HepG2 (cell line): ENCODE data around the gene PAX4. TPM values are rescaled to one million over a fixed set of nuclear protein-coding genes. Genes with fewer than 3 reads are reported as not detected.

Experiments used
- ATAC-seq: fragments of 200-7000 bp; cut with Tn5 transposase; 3 replicates; pipeline ENCODE4 v1.9.1; 2020; ENCODE audit warnings: mild to moderate bottlenecking, moderate library complexity
- BruUV-seq: library from RNA; stranded (reverse); fragments of 400-500 nt; replicated peaks from 2 replicates; lab custom pipeline; 2021; lab: Mats Ljungman, UMichigan
- CTCF ChIA-PET: fragments of 300-600 bp; formaldehyde crosslinking; extraction: SDS; loops from one replicate; lab custom pipeline; 2021; ENCODE audit warnings: low total read pairs, inconsistent platforms, low intra/inter-chr PET ratio; lab: Yijun Ruan, JAX
- POLR2A ChIA-PET: fragments of 350-600 bp; sonication (Branson Sonifier 250); formaldehyde crosslinking; loops from one replicate; lab custom pipeline; 2020; ENCODE audit warnings: antibody characterized with exemption, inconsistent platforms; lab: Yijun Ruan, JAX
- DNase-seq: peaks from one replicate; pipeline ENCODE4 v3.0.0-alpha.2; 2015; ENCODE audit warnings: low spot score
- FAIRE-seq: peaks from 3 replicates; lab custom pipeline; 2011; peaks lifted over from hg19 to GRCh38; lab: Jason Lieb, UNC
- H2AFZ ChIP-seq: one replicate; pipeline ENCODE4 v1.6.1; 2011; ENCODE audit warnings: low read length, inconsistent platforms
- H3K27ac ChIP-seq: fragments of 300-600 bp; 3 replicates; pipeline ENCODE4 v1.8.0; 2011; ENCODE audit warnings: mixed run types, mild to moderate bottlenecking, mixed read lengths, low read length, inconsistent platforms; ENCODE audit not compliant: insufficient read depth; ENCODE audit errors: extremely low read length
- H3K27me3 ChIP-seq, 2 experiments: fragments of 200-600 bp in 1 of 2; 2 replicates in 1 of 2; 3 replicates in 1 of 2; pipeline versions ENCODE4 v1.6.0 to v1.8.0; 2011; ENCODE audit warnings: low read length in 2 of 2, mild to moderate bottlenecking in 2 of 2, moderate library complexity in 2 of 2, inconsistent platforms in 1 of 2; ENCODE audit not compliant: insufficient read depth in 2 of 2, control insufficient read depth in 1 of 2
- H3K36me3 ChIP-seq, 2 experiments: fragments of 200-600 bp in 1 of 2; replicated peaks in 1 of 2; 2 replicates in 1 of 2; 3 replicates in 1 of 2; pipeline versions ENCODE4 v1.5.1 to v1.8.0; 2011; ENCODE audit warnings: low read length in 2 of 2, inconsistent platforms in 1 of 2; ENCODE audit not compliant: insufficient read depth in 2 of 2, control insufficient read depth in 1 of 2
- H3K4me1 ChIP-seq: 2 replicates; pipeline ENCODE4 v1.5.1; 2012; ENCODE audit warnings: low read length, inconsistent platforms; ENCODE audit not compliant: insufficient read depth
- H3K4me2 ChIP-seq: 2 replicates; pipeline ENCODE4 v1.6.0; 2011; ENCODE audit warnings: low read depth, low read length, inconsistent platforms
- H3K4me3 ChIP-seq, 3 experiments: fragments of 200-600 bp in 1 of 3; sonication (generic), shearing (Covaris generic) in 1 of 3; replicated peaks in 1 of 3; 2 replicates each; pipeline ENCODE4 v1.5.1; 2011 to 2016; ENCODE audit warnings: low read length in 3 of 3, inconsistent platforms in 2 of 3, low read depth in 2 of 3, mild to moderate bottlenecking in 2 of 3, control low read depth in 1 of 3, mixed read lengths in 1 of 3; ENCODE audit not compliant: insufficient read depth in 1 of 3
- H3K79me2 ChIP-seq: one replicate; pipeline ENCODE4 v1.6.1; 2011; ENCODE audit warnings: low read length, inconsistent platforms; ENCODE audit not compliant: insufficient read depth
- H3K9ac ChIP-seq: 2 replicates; pipeline ENCODE4 v1.6.0; 2011; ENCODE audit warnings: mild to moderate bottlenecking, low read depth, low read length, inconsistent platforms; ENCODE audit not compliant: insufficient read depth
- H3K9me3 ChIP-seq: 2 replicates; pipeline ENCODE4 v1.5.1; 2012; ENCODE audit warnings: mild to moderate bottlenecking, low read length
- H4K20me1 ChIP-seq: 2 replicates; pipeline ENCODE4 v1.6.0; 2011; ENCODE audit warnings: inconsistent platforms, mild to moderate bottlenecking, low read length, moderate library complexity; ENCODE audit not compliant: insufficient read depth
- ATF3 ChIP-seq: sonication (generic); formaldehyde crosslinking; IDR thresholded peaks from 2 replicates; pipeline ENCODE4 v1.4.0; 2020; ENCODE audit warnings: missing genetic modification reagents
- ATF7-NPFF ChIP-seq: sonication (generic); formaldehyde crosslinking; IDR thresholded peaks from 2 replicates; pipeline ENCODE4 v1.8.1; 2023; ENCODE audit warnings: mild to moderate bottlenecking, low read depth, missing genetic modification reagents, moderate library complexity
- ERF ChIP-seq: IDR thresholded peaks from 2 replicates; pipeline ENCODE4 v1.6.1; 2018; ENCODE audit warnings: missing biosample characterization, missing genetic modification reagents
- GABPA ChIP-seq, 2 experiments: IDR thresholded peaks; 2 replicates each; pipeline ENCODE4 v1.6.1; 2011 to 2016; ENCODE audit warnings: low read depth in 2 of 2, low read length in 1 of 2, missing biosample characterization in 1 of 2, missing genetic modification characterization in 1 of 2
- GABPB1 ChIP-seq: IDR thresholded peaks from 2 replicates; pipeline ENCODE4 v1.6.1; 2016; ENCODE audit warnings: mild to moderate bottlenecking, missing genetic modification reagents, moderate library complexity, missing compliant biosample characterization
- KDM2A ChIP-seq: sonication (generic); formaldehyde crosslinking; IDR thresholded peaks from 2 replicates; pipeline ENCODE4 v1.4.0; 2020; ENCODE audit warnings: low read depth, missing genetic modification reagents, borderline replicate concordance
- KMT2A ChIP-seq: sonication (generic); formaldehyde crosslinking; IDR thresholded peaks from 2 replicates; pipeline ENCODE4 v1.4.0; 2020; ENCODE audit warnings: missing genetic modification reagents
- RARA ChIP-seq: IDR thresholded peaks from 2 replicates; pipeline ENCODE4 v1.6.1; 2016; ENCODE audit warnings: missing genetic modification reagents, missing compliant biosample characterization
- RBFOX2 ChIP-seq: fragments of 200-400 bp; formaldehyde crosslinking; IDR thresholded peaks from 2 replicates; pipeline ENCODE4 v1.6.1; 2017; ENCODE audit warnings: low read depth, mild to moderate bottlenecking, low read length
- SIX1 ChIP-seq: sonication (generic); formaldehyde crosslinking; IDR thresholded peaks from 2 replicates; pipeline ENCODE4 v1.4.0; 2020; ENCODE audit warnings: missing genetic modification reagents, borderline replicate concordance
- YY1 ChIP-seq: IDR thresholded peaks from 2 replicates; pipeline ENCODE4 v1.6.1; 2011; ENCODE audit warnings: low read length, low read depth, moderate library complexity, mild to moderate bottlenecking; ENCODE audit not compliant: insufficient read depth, insufficient replicate concordance
- ZNF264 ChIP-seq: sonication (generic); formaldehyde crosslinking; IDR thresholded peaks from 2 replicates; pipeline ENCODE4 v1.4.0; 2020; ENCODE audit warnings: missing genetic modification reagents
- ZNF34 ChIP-seq: sonication (generic); formaldehyde crosslinking; IDR thresholded peaks from 2 replicates; pipeline ENCODE4 v1.4.0; 2020; ENCODE audit warnings: mild to moderate bottlenecking, missing genetic modification reagents, borderline replicate concordance
- ZNF510 ChIP-seq: sonication (generic); formaldehyde crosslinking; IDR thresholded peaks from 2 replicates; pipeline ENCODE4 v1.4.0; 2020; ENCODE audit warnings: low read depth, mild to moderate bottlenecking, missing genetic modification reagents
- ZNF564 ChIP-seq: sonication (generic); formaldehyde crosslinking; IDR thresholded peaks from 2 replicates; pipeline ENCODE4 v1.8.1; 2023; ENCODE audit warnings: mild to moderate bottlenecking, missing genetic modification reagents
- ZNF619 ChIP-seq: sonication (generic); formaldehyde crosslinking; IDR thresholded peaks from 2 replicates; pipeline ENCODE4 v1.4.0; 2020; ENCODE audit warnings: mild to moderate bottlenecking, missing genetic modification reagents
- ZNF782 ChIP-seq: sonication (generic); formaldehyde crosslinking; IDR thresholded peaks from 2 replicates; pipeline ENCODE4 v1.4.0; 2020; ENCODE audit warnings: missing genetic modification reagents, mild to moderate bottlenecking, borderline replicate concordance
- ZNF792 ChIP-seq: IDR thresholded peaks from 2 replicates; pipeline ENCODE4 v1.6.1; 2016
- ZSCAN21 ChIP-seq: sonication (generic); formaldehyde crosslinking; IDR thresholded peaks from 2 replicates; pipeline ENCODE4 v1.8.0; 2022; ENCODE audit warnings: mild to moderate bottlenecking, missing genetic modification reagents, moderate library complexity, borderline replicate concordance
- WGBS: methylation state at CpG from one replicate; pipeline ENCODE4 v1.1.6; 2017; ENCODE audit warnings: low lambda C conversion rate; 5-methylcytosine and 5-hydroxymethylcytosine counted together
- in situ Hi-C: cut with HindIII; loops from 2 replicates; pipeline ENCODE4 v1.10.0; 2017; ENCODE audit warnings: low pct_unique_long_range_greater_than_20kb; ENCODE audit not compliant: extremely low pct_ligation_motif_present
- intact Hi-C: fragments of 100-400 bp; cut with micrococcal nuclease; formaldehyde crosslinking; loops from one replicate; pipeline ENCODE4 v1.10.0; 2022; ENCODE audit not compliant: unreplicated experiment
- polyA plus RNA-seq, 8 experiments: library from polyadenylated mRNA; depleted of rRNA in 3 of 8; stranded (reverse) in 7 of 8; unstranded in 1 of 8; fragments of >200 nt; fragmentation: Illumina TruSeq in 4 of 8; extraction: Trizol in 4 of 8; gene quantifications; 2 replicates each; pipeline versions ENCODE4 v1.2.1 to v1.2.3, GENCODE V29; 2011 to 2016; ENCODE audit warnings: low read depth in 4 of 8, missing spikeins in 1 of 8, mixed read lengths in 1 of 8; ENCODE audit not compliant: insufficient read depth in 1 of 8
- total RNA-seq, 5 experiments: library from RNA; depleted of rRNA; stranded (reverse); fragments of >200 nt; fragmentation: Illumina TruSeq; extraction: Trizol; gene quantifications; 2 replicates each; pipeline ENCODE4 v1.2.3, GENCODE V29; 2016; ENCODE audit warnings: low read depth in 1 of 5

The PAX4 gene
- total and polyA plus RNA-seq, 2 of the 13 experiments (the other 11 are each of a cell fraction or from before 2014, with no cell fraction given): not detected

GRCh38 chr7:127584648-127585043, 33.3 kb downstream of the PAX4 start:
- H3K27ac ChIP-seq: peak overlapping the region; percentile 62
- FAIRE-seq (no peak), DNase-seq (no peak), ATAC-seq (no peak)
- BruUV-seq: no TSS peak
- ChIA-PET CTCF (no interaction called here), POLR2A (no interaction called here)
- peak overlapping the region; percentile 84 for H3K9ac ChIP-seq
- H3K9me3 ChIP-seq: no peaks in the 10 kb centered on the region
- no peaks in the 10 kb centered on the region; a peak in 1 of 5 replicates for H3K27me3 ChIP-seq
- no peak for TF ChIP-seq ZSCAN21
- 0 out of 2 replicates have a peak, but pooled peaks have one; percentile 5 for TF ChIP-seq GABPA (IDR thresholded peaks at IDR 0.05; ENCODE audit: low read depth, low read length)
- no peak for TF ChIP-seq GABPA (CRISPR knock-in tag; IDR thresholded peaks at IDR 0.05; ENCODE audit: low read depth)
- 0 out of 2 replicates have a peak, but pooled peaks have one; percentile 19 for TF ChIP-seq ZNF34 (CRISPR knock-in tag)
- peak; percentile 15; the same call in 1 of the 2 replicates for TF ChIP-seq ZNF564 (CRISPR knock-in tag)
- H3K4me3 ChIP-seq: peak overlapping the region; percentile 68 to 86 (median 83)
- intact Hi-C loops: loop anchor here (10.0 kb wide), 2 partner anchors 70 to 190 kb away; partner anchors contain the start of genes SND1 and ZNF800
- H3K79me2 ChIP-seq: peaks cover 13% of the 10 kb centered on the region
- no peak overlapping the region for H2AFZ ChIP-seq
- peaks cover 0 to 4% of the 10 kb centered on the region in 2 experiments; a peak in 3 of 5 replicates for H3K36me3 ChIP-seq
- WGBS: 1% methylated on average over 11 of the region's 12 CpGs
- peak overlapping the region; percentile 90 for H3K4me2 ChIP-seq
- H3K4me1 ChIP-seq: peaks cover 74% of the 10 kb centered on the region
- in situ Hi-C loops: no loop called here
- H4K20me1 ChIP-seq: no peaks in the 10 kb centered on the region; the same call in 1 of the 2 replicates

- H3K79me2 ChIP-seq: peaks cover 13% of the 10 kb centered on the region
- H4K20me1 ChIP-seq: no peaks in the 10 kb centered on the region; the same call in 1 of the 2 replicates
- H3K36me3 ChIP-seq: peaks cover 0 to 4% of the 10 kb centered on the region in 2 experiments; a peak in 3 of 5 replicates
- H2AFZ ChIP-seq: no peak overlapping the region
- no peaks in the 10 kb centered on the region for H3K9me3 ChIP-seq
- H3K9ac ChIP-seq: no peak overlapping the region
- in situ Hi-C loops (no loop called here), intact Hi-C loops (loop anchor here (10.0 kb wide), 2 partner anchors 72 to 188 kb away; partner anchors contain the start of genes SND1 and ZNF800)
- H3K4me3 ChIP-seq: peak overlapping the region in 1 of 3 experiments; percentile 21; a peak in 1 of 6 replicates
- WGBS: 60% methylated on average over 1 of the region's 14 CpGs
- CTCF ChIA-PET: no interaction called here
- peak overlapping the region; percentile 53 for H3K27ac ChIP-seq
- FAIRE-seq (peak; percentile 90), ATAC-seq (peak; percentile 80), DNase-seq (peak; percentile 70)
- POLR2A ChIA-PET: interaction anchor here (0.7 to 0.9 kb wide), 4 partner anchors 22 to 190 kb away, joined by 3 to 4 read pairs (median 3); partner anchors contain the start of gene ZNF800
- no peaks in the 10 kb centered on the region; a peak in 1 of 5 replicates for H3K27me3 ChIP-seq
- peak overlapping the region; percentile 59 for H3K4me2 ChIP-seq
- BruUV-seq: no TSS peak
- H3K4me1 ChIP-seq: peaks cover 60% of the 10 kb centered on the region
- TF ChIP-seq YY1 (peak; percentile 30), ZNF510 (no peak), ZNF782 (CRISPR knock-in tag) (no peak), RARA (0 out of 2 replicates have a peak, but pooled peaks have one; percentile 30), SIX1 (CRISPR knock-in tag) (0 out of 2 replicates have a peak, but pooled peaks have one; percentile 17), RBFOX2 (no peak), ZNF264 (CRISPR knock-in tag) (peak; percentile 63; the same call in 1 of the 2 replicates), GABPB1 (peak; percentile 58; the same call in 1 of the 2 replicates), ZNF619 (0 out of 2 replicates have a peak, but pooled peaks have one; percentile 25), KDM2A (0 out of 2 replicates have a peak, but pooled peaks have one; percentile 25), ZNF792 (peak; percentile 44; the same call in 1 of the 2 replicates), KMT2A (peak; percentile 88; the same call in 1 of the 2 replicates), ERF (CRISPR knock-in tag) (0 out of 2 replicates have a peak, but pooled peaks have one; percentile 45), ATF7-NPFF (CRISPR knock-in tag) (no peak), ATF3 (0 out of 2 replicates have a peak, but pooled peaks have one; percentile 13)
These were observed 35.6 kb downstream of the PAX4 start for GRCh38 chr7:127582361-127582760.
